GM18499 (cell line): Measurements from ENCODE around the gene LMX1A.

ENCODE experiments used
- ATAC-seq: cut with Tn5 transposase; IDR thresholded peaks from one replicate; pipeline ENCODE4 v1.9.1; 2021; ENCODE audit warnings: moderate number of reproducible peaks; ENCODE audit not compliant: insufficient read depth, unreplicated experiment

Gene LMX1A

GRCh38 chr1:165328136-165328535, 28.4 kb downstream of the LMX1A start:
- no peak for ATAC-seq

GRCh38 chr1:165327538-165327937, 29.0 kb downstream of the LMX1A start:
- ATAC-seq, result no peak

- no peak for ATAC-seq
Measured at GRCh38 chr1:165325460-165326203, 30.9 kb downstream of the LMX1A start.

GRCh38 chr1:165324050-165324449, 32.5 kb downstream of the LMX1A start:
- no peak for ATAC-seq

- ATAC-seq, result no peak
Measured at GRCh38 chr1:165317612-165318011, 38.9 kb downstream of the LMX1A start.

GRCh38 chr1:165316153-165316772, 40.3 kb downstream of the LMX1A start:
- no peak for ATAC-seq

- ATAC-seq, result no peak
Measured at GRCh38 chr1:165315481-165315880, 41.0 kb downstream of the LMX1A start.

GRCh38 chr1:165313903-165314302, 42.6 kb downstream of the LMX1A start:
- no peak for ATAC-seq

- ATAC-seq, result no peak
Measured at GRCh38 chr1:165312591-165312990, 43.9 kb downstream of the LMX1A start.

GRCh38 chr1:165306543-165307434, 49.7 kb downstream of the LMX1A start:
- ATAC-seq, result no peak

- ATAC-seq, result no peak
Measured at GRCh38 chr1:165303386-165303785, 53.1 kb downstream of the LMX1A start.

- no peak for ATAC-seq
Measured at GRCh38 chr1:165300400-165300903, 56.1 kb downstream of the LMX1A start.

GRCh38 chr1:165298203-165298820, 58.2 kb downstream of the LMX1A start:
- no peak for ATAC-seq

GRCh38 chr1:165296205-165296604, 60.3 kb downstream of the LMX1A start:
- no peak for ATAC-seq

- no peak for ATAC-seq
Measured at GRCh38 chr1:165290148-165290547, 66.4 kb downstream of the LMX1A start.

- no peak for ATAC-seq
Measured at GRCh38 chr1:165289556-165289955, 67.0 kb downstream of the LMX1A start.

GRCh38 chr1:165288350-165289120, 68.0 kb downstream of the LMX1A start:
- ATAC-seq, result no peak

GRCh38 chr1:165287781-165288180, 68.7 kb downstream of the LMX1A start:
- no peak for ATAC-seq

GRCh38 chr1:165287329-165287728, 69.2 kb downstream of the LMX1A start:
- no peak for ATAC-seq

- ATAC-seq, result no peak
Measured at GRCh38 chr1:165284454-165284853, 72.1 kb downstream of the LMX1A start.
